Duodenal mucosa (tissue), 2 donors: ENCODE results near the gene ALK.

Experiments used
- H3K27ac ChIP-seq: one replicate; pipeline ENCODE4 v1.7.0; 2013; ENCODE audit warnings: low read depth, low read length
- H3K27me3 ChIP-seq, 2 donors: one replicate each; pipeline ENCODE4 v1.7.0; 2013; ENCODE audit warnings: low read length in 2 of 2, control low read depth in 1 of 2; ENCODE audit not compliant: insufficient read depth in 2 of 2, control insufficient read depth in 1 of 2
- H3K36me3 ChIP-seq, 2 donors: one replicate each; pipeline ENCODE4 v1.7.0; 2013; ENCODE audit warnings: low read length in 2 of 2, control low read depth in 1 of 2; ENCODE audit not compliant: insufficient read depth in 2 of 2, control insufficient read depth in 1 of 2
- H3K4me1 ChIP-seq, 2 donors: one replicate each; pipeline ENCODE4 v1.7.0; 2013; ENCODE audit warnings: low read length in 2 of 2, control low read depth in 1 of 2; ENCODE audit not compliant: insufficient read depth in 2 of 2, control insufficient read depth in 1 of 2
- H3K4me3 ChIP-seq, 2 donors: one replicate each; pipeline ENCODE4 v1.7.0; 2013; ENCODE audit warnings: low read length in 2 of 2, low read depth in 1 of 2
- H3K9ac ChIP-seq, 2 donors: one replicate each; pipeline ENCODE4 v1.7.0; 2013; ENCODE audit warnings: low read length in 2 of 2, low read depth in 1 of 2
- H3K9me3 ChIP-seq, 2 donors: one replicate each; pipeline ENCODE4 v1.7.0; 2013; ENCODE audit warnings: low read length in 2 of 2, control low read depth in 1 of 2; ENCODE audit not compliant: control insufficient read depth in 1 of 2

ALK gene

GRCh38 chr2:29273685-29274611, 647.4 kb downstream of the ALK start:
- Histone ChIP-seq H3K4me3 (no peak overlapping the region), H3K27me3 (no peaks in the 10 kb centered on the region), H3K36me3 (no peaks in the 10 kb centered on the region), H3K9ac (no peak overlapping the region), H3K4me1 (peaks cover 0 to 4% of the 10 kb centered on the region in 2 donors), H3K9me3 (no peaks in the 10 kb centered on the region), H3K27ac (no peak overlapping the region)

GRCh38 chr2:29273004-29273684, 648.2 kb downstream of the ALK start:
- peaks cover 0 to 4% of the 10 kb centered on the region in 2 donors for H3K4me1 ChIP-seq
- no peaks in the 10 kb centered on the region for H3K36me3 ChIP-seq
- H3K9ac ChIP-seq = no peak overlapping the region
- no peak overlapping the region for H3K27ac ChIP-seq
- H3K4me3 ChIP-seq = no peak overlapping the region
- H3K27me3 ChIP-seq = no peaks in the 10 kb centered on the region
- no peaks in the 10 kb centered on the region for H3K9me3 ChIP-seq

- Histone ChIP-seq H3K27ac (no peak overlapping the region), H3K36me3 (no peaks in the 10 kb centered on the region), H3K27me3 (no peaks in the 10 kb centered on the region), H3K4me3 (no peak overlapping the region), H3K9ac (no peak overlapping the region), H3K9me3 (no peaks in the 10 kb centered on the region), H3K4me1 (peaks cover 0 to 4% of the 10 kb centered on the region in 2 donors)
Measured at GRCh38 chr2:29272311-29272710, 649.1 kb downstream of the ALK start.

GRCh38 chr2:29270701-29271121, 650.7 kb downstream of the ALK start:
- Histone ChIP-seq H3K27ac (no peak overlapping the region), H3K4me3 (no peak overlapping the region), H3K9ac (no peak overlapping the region), H3K36me3 (no peaks in the 10 kb centered on the region), H3K4me1 (peaks cover 0 to 4% of the 10 kb centered on the region in 2 donors), H3K9me3 (no peaks in the 10 kb centered on the region), H3K27me3 (no peaks in the 10 kb centered on the region)

GRCh38 chr2:29269765-29270109, 651.6 kb downstream of the ALK start:
- H3K4me1 ChIP-seq = peaks cover 0 to 4% of the 10 kb centered on the region in 2 donors
- H3K27ac ChIP-seq = no peak overlapping the region

GRCh38 chr2:29269095-29269764, 652.2 kb downstream of the ALK start:
- no peaks in the 10 kb centered on the region for H3K27me3 ChIP-seq
- peaks cover 0 to 4% of the 10 kb centered on the region in 2 donors for H3K4me1 ChIP-seq
- H3K4me3 ChIP-seq = no peak overlapping the region
- H3K9me3 ChIP-seq = no peaks in the 10 kb centered on the region
- H3K9ac ChIP-seq = no peak overlapping the region
- H3K36me3 ChIP-seq = no peaks in the 10 kb centered on the region
- H3K27ac ChIP-seq = no peak overlapping the region

More at GRCh38 chr2:29269765-29270109, 651.6 kb downstream of the ALK start:
- H3K9me3 ChIP-seq = no peaks in the 10 kb centered on the region
- no peaks in the 10 kb centered on the region for H3K36me3 ChIP-seq
- no peak overlapping the region for H3K4me3 ChIP-seq
- H3K27me3 ChIP-seq = no peaks in the 10 kb centered on the region
- no peak overlapping the region for H3K9ac ChIP-seq

- Histone ChIP-seq H3K9ac (no peak overlapping the region), H3K9me3 (no peaks in the 10 kb centered on the region), H3K27ac (no peak overlapping the region), H3K4me1 (peaks cover 0 to under 1% of the 10 kb centered on the region in 2 donors), H3K36me3 (no peaks in the 10 kb centered on the region), H3K4me3 (no peak overlapping the region), H3K27me3 (no peaks in the 10 kb centered on the region)
Measured at GRCh38 chr2:29267720-29268119, 653.7 kb downstream of the ALK start.

GRCh38 chr2:29263886-29264285, 657.5 kb downstream of the ALK start:
- Histone ChIP-seq H3K36me3 (no peaks in the 10 kb centered on the region), H3K9me3 (no peaks in the 10 kb centered on the region)

GRCh38 chr2:29262681-29263260, 658.6 kb downstream of the ALK start:
- H3K9me3 ChIP-seq = no peaks in the 10 kb centered on the region
- H3K36me3 ChIP-seq = no peaks in the 10 kb centered on the region
- H3K9ac ChIP-seq = no peak overlapping the region
- no peaks in the 10 kb centered on the region for H3K27me3 ChIP-seq
- no peak overlapping the region for H3K4me3 ChIP-seq
- H3K4me1 ChIP-seq = no peaks in the 10 kb centered on the region
- H3K27ac ChIP-seq = no peak overlapping the region

More at GRCh38 chr2:29263886-29264285, 657.5 kb downstream of the ALK start:
- H3K4me1 ChIP-seq = no peaks in the 10 kb centered on the region
- no peak overlapping the region for H3K9ac ChIP-seq
- no peaks in the 10 kb centered on the region for H3K27me3 ChIP-seq
- no peak overlapping the region for H3K27ac ChIP-seq
- no peak overlapping the region for H3K4me3 ChIP-seq
